Lower leg skin (tissue), 3 donors: ENCODE measurements around the gene EMC1.

Source experiments
- POLR2A ChIP-seq, 2 donors: fragments of 450-650 bp; IDR thresholded peaks; one replicate each; pipeline ENCODE4 v1.6.1; 2016 to 2017; ENCODE audit warnings: antibody characterized with exemption in 2 of 2, mild to moderate bottlenecking in 1 of 2, moderate library complexity in 1 of 2
- TF ChIP-seq, protein P1 (sequence below), 3 donors: fragments of 450-650 bp; IDR thresholded peaks; one replicate each; pipeline ENCODE4 v1.5.1; 2016; ENCODE audit warnings: antibody characterized with exemption in 3 of 3, mild to moderate bottlenecking in 3 of 3, moderate library complexity in 2 of 3

DNA sequence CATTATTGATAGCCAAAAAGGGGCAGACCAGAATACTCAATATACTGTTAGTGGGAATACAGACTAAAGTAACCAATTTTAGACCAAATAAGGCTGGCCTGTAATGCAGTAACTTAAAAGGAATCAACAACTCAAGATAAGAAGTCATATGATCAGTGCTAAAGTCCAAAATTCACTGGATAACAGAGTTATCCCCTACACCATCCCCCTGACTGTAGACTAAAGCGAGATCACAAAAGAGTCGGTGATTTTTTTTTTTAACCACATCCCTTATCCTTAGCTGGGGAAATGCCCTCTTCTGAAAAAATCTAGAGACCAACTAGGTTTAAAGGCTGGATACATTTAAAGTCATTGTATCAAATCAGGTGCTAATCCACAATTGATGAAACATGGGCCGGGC, 48.9 kb downstream of the EMC1 start:
- TF ChIP-seq, protein P1, sequence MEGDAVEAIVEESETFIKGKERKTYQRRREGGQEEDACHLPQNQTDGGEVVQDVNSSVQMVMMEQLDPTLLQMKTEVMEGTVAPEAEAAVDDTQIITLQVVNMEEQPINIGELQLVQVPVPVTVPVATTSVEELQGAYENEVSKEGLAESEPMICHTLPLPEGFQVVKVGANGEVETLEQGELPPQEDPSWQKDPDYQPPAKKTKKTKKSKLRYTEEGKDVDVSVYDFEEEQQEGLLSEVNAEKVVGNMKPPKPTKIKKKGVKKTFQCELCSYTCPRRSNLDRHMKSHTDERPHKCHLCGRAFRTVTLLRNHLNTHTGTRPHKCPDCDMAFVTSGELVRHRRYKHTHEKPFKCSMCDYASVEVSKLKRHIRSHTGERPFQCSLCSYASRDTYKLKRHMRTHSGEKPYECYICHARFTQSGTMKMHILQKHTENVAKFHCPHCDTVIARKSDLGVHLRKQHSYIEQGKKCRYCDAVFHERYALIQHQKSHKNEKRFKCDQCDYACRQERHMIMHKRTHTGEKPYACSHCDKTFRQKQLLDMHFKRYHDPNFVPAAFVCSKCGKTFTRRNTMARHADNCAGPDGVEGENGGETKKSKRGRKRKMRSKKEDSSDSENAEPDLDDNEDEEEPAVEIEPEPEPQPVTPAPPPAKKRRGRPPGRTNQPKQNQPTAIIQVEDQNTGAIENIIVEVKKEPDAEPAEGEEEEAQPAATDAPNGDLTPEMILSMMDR (IDR thresholded peaks at IDR 0.05) = no peak
- TF ChIP-seq POLR2A (IDR thresholded peaks at IDR 0.05) = no peak
